Cardiac muscle cell (in vitro differentiated cells and primary cell): Measurements from ENCODE around the gene RSRP1. TPM values are rescaled to one million over a fixed set of nuclear protein-coding genes. Genes with fewer than 3 reads are reported as not detected.

Source experiments
- DNase-seq, 2 donors: peaks; one replicate each; pipeline versions ENCODE4 v3.0.0 to v3.0.0-alpha.2; 2010 to 2017; ENCODE audit warnings: low read depth in 1 of 2, low spot score in 1 of 2
- H3K27ac ChIP-seq: fragments of 200-600 bp; sonication (generic); 2 replicates; pipeline ENCODE4 v1.5.1; 2016
- H3K27me3 ChIP-seq: fragments of 200-600 bp; sonication (generic); 2 replicates; pipeline ENCODE4 v1.6.0; 2016; ENCODE audit warnings: control low read depth
- H3K36me3 ChIP-seq: fragments of 200-600 bp; sonication (generic); 2 replicates; pipeline ENCODE4 v1.5.1; 2016; ENCODE audit warnings: control low read depth
- H3K4me1 ChIP-seq: fragments of 200-600 bp; sonication (generic); 2 replicates; pipeline ENCODE4 v1.8.1; 2017; ENCODE audit warnings: low read depth, mild to moderate bottlenecking, mixed run types
- H3K4me3 ChIP-seq: fragments of 200-600 bp; sonication (generic); 2 replicates; pipeline ENCODE4 v1.5.1; 2016; ENCODE audit warnings: mild to moderate bottlenecking
- H3K9me3 ChIP-seq: fragments of 200-600 bp; sonication (generic); 2 replicates; pipeline ENCODE4 v1.5.1; 2017; ENCODE audit warnings: low read depth, mild to moderate bottlenecking, control low read depth
- CTCF ChIP-seq: IDR thresholded peaks from 2 replicates; pipeline ENCODE4 v1.5.1; 2012; ENCODE audit warnings: low read depth, mild to moderate bottlenecking, low read length
- polyA plus RNA-seq: library from polyadenylated mRNA; unstranded; fragments of >200 nt; fragmentation: Nextera tagmentation; extraction: Ambion mirVana; gene quantifications from 2 replicates; pipeline ENCODE4 v1.2.1, GENCODE V29; 2016
- total RNA-seq: library from RNA; depleted of rRNA; stranded (reverse); fragments of >200 nt; gene quantifications from 2 replicates; pipeline ENCODE4 v1.2.3, GENCODE V29; 2016

RSRP1 gene
- total and polyA plus RNA-seq, 2 experiments from 2014 or later = 223 to 231 TPM

- no peaks in the 10 kb centered on the region for H3K9me3 ChIP-seq
- H3K4me1 ChIP-seq = no peaks in the 10 kb centered on the region
- H3K4me3 ChIP-seq = no peak overlapping the region
- no peak overlapping the region for H3K27ac ChIP-seq
- no peaks in the 10 kb centered on the region for H3K36me3 ChIP-seq
- no peak for TF ChIP-seq CTCF
- no peaks in the 10 kb centered on the region for H3K27me3 ChIP-seq
- DNase-seq = no peak
These were observed 41.5 kb downstream of the RSRP1 start for GRCh38 chr1:25205786-25206185.

GRCh38 chr1:25204797-25205480 is 42.3 kb downstream of the RSRP1 start:
- DNase-seq = peak; percentile 64 to 74
- H3K4me1 ChIP-seq = peaks cover 5% of the 10 kb centered on the region
- H3K27ac ChIP-seq = no peak overlapping the region
- TF ChIP-seq CTCF = peak; percentile 70
- H3K9me3 ChIP-seq = no peaks in the 10 kb centered on the region
- H3K36me3 ChIP-seq = no peaks in the 10 kb centered on the region
- H3K4me3 ChIP-seq = no peak overlapping the region
- H3K27me3 ChIP-seq = no peaks in the 10 kb centered on the region

- Histone ChIP-seq H3K27ac (no peak overlapping the region), H3K36me3 (no peaks in the 10 kb centered on the region), H3K4me3 (no peak overlapping the region), H3K9me3 (no peaks in the 10 kb centered on the region), H3K27me3 (no peaks in the 10 kb centered on the region), H3K4me1 (peaks cover 10% of the 10 kb centered on the region)
- TF ChIP-seq CTCF = no peak
- DNase-seq = no peak
These were observed 46.2 kb downstream of the RSRP1 start for GRCh38 chr1:25201006-25201405.

GRCh38 chr1:25199819-25200620 is 47.2 kb downstream of the RSRP1 start:
- peaks cover 10% of the 10 kb centered on the region for H3K4me1 ChIP-seq
- H3K27me3 ChIP-seq = no peaks in the 10 kb centered on the region
- no peaks in the 10 kb centered on the region for H3K9me3 ChIP-seq
- no peaks in the 10 kb centered on the region for H3K36me3 ChIP-seq
- peak overlapping the region; percentile 49 for H3K27ac ChIP-seq
- no peak overlapping the region for H3K4me3 ChIP-seq
- peak in 1 of 2 donors; percentile 37 for DNase-seq
- no peak for TF ChIP-seq CTCF

- peaks cover 10% of the 10 kb centered on the region for H3K4me1 ChIP-seq
- no peaks in the 10 kb centered on the region for H3K36me3 ChIP-seq
- TF ChIP-seq CTCF = no peak
- H3K9me3 ChIP-seq = no peaks in the 10 kb centered on the region
- H3K27me3 ChIP-seq = no peaks in the 10 kb centered on the region
- no peak overlapping the region for H3K27ac ChIP-seq
- H3K4me3 ChIP-seq = no peak overlapping the region
- DNase-seq = peak; percentile 12 to 23
These were observed 48.5 kb downstream of the RSRP1 start for GRCh38 chr1:25198663-25199252.
